NCI-H1105 (cell line): Measurements from ENCODE around the gene CXCL17.

Experiments used
- DNase-seq: peaks from one replicate; lab custom pipeline; 2025; lab: John Stamatoyannopoulos, UW

CXCL17 gene

DNA sequence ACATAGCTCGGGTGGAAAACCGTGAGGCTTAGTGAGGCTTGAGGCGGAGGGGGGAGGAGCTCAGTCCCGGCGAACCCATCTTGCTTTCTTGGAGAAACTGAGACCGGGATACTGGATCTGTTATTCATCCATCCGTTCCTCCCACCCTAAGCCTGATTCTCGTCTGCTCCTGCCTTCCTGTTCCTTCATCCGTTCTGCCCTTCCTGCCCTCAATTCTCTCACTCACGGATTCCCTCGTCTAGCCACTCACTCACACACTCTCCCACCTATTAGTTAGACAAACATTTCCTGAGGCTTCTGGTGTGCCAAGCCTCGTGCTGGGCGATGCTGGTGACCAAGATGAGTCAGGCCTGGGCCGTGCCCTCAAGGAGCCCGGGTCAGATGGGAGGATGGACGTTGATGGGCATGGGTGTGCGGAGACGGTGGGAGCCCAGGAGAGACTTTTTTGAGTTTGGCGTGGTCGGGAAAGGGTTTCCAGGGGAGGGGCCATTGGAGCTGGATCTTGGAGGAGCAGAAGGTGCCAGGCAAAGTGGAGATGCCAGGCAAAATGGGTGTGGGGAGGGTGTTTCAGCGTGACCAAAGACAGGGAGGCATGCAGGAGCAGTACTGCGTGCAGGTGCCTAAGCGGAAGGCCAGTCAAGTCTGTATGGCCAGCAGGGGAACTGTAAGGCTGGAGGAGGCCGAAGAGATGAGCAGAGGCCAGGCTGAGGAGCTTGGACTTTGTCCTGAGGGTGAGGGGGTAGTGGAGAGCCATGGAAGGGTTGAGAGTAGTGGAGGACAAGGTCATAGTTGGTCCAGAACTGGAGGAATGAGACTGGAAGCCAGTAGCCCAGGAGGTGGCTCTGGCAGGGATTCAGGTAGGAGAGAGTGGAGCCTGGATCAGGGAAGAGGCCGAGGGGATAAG lies 45.2 kb downstream of the CXCL17 start:
- DNase-seq = no peak

DNA sequence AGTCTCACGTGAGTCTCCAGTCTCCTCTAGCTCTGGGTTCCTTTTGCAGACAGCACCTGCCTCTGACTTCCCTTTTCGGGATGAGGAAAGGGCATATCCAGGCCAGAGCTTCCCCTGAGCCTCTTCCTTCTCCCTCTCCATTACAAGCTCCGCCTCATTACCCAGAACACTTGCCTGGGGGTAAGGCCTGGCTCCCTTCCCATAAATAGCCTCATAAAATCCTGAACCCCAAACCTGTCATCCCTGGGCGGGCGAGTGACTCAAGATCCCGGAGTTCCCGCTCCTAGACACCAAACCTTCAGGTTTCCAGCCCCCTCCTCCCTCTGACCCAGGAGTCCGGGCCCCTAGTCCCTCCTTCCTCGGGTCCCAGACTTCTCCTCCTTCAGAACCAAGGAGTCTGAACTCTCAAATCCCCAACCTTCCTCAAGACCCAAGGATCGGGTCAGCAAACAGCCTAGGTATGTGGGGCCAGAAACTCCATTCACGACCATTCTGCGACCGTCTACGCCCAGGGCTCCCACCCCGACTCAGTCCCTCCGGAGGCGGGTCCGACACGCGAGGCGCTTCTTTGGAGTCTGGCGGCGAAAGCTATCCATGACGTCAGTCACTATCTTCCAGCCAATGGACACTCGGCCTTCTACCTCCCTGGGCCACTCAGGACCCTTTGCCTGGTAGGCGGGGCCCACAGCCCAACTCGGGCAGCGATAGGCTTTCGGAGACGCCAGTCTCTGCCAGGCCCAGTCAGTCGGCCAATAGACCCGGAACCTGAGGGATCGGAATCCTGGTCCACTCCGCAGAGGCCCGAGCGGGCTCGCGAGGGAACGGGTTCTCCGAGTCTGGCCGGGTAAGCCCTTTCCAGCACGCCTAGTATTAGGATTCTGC lies 46.1 kb downstream of the CXCL17 start:
- peak; percentile 98 for DNase-seq

DNA sequence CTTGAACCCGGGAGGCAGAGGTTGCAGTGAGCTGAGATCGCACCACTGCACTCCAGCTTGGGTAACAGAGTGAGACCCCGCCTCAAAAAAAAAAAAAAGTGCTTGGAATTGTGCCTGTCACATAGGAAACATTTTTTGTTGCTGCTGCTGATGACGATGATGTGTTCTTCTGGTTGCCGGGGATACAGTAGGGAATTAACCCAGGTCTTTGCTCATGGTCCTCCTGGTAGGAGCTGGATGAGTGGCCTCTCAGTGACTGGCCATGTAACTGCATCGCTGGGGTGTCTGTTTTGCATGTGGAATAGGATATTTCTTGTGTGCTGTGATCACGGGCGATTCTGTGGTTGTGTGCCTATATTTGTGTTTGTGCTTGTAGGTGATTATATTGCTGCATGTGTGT lies 48.0 kb downstream of the CXCL17 start:
- DNase-seq = no peak

DNA sequence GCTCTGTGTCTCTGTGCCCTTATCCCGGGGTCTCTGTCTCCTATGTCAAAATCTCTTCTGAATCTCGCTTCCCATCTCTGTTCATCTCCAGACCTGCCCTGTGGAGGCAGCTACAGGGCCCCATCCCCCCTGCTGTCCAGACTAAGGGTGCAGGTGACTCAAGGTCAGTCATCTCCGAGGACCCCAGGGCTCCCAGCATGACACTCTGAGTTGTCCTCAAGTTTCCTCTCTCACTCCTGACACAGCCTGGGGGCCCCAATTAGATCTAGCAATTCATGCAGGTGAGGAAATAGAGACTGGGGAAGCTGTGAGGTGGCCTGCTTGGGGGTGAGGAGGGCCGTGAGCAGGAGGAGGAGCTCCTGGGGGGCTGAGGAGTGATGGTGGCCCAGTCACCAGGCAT lies 50.6 kb downstream of the CXCL17 start:
- no peak for DNase-seq

DNA sequence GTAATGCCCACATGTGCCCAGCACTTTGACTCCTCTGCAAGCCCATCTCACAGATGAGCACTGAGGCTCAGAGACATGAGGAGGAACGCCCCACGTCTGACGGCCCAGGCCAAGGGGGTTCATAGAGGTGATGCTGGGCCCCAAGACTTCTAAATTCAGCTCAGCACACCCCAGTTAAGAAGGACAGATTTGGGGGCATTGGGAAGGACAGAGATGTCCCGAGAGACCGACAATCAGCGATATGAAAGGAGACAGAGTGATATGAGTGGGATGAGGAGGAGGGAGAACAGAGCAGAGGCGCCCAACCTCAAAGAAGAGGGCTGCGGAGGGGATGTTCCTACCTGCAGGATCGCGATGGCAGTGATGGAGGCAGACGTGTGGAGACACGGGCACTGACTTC lies 52.8 kb downstream of the CXCL17 start, which contains the start of gene CNFN:
CNFN (minus strand) TSS at position 399 of the 400 bp plus-strand sequence. CDS start 1,260 bp downstream, outside the sequence.
- DNase-seq = no peak

DNA sequence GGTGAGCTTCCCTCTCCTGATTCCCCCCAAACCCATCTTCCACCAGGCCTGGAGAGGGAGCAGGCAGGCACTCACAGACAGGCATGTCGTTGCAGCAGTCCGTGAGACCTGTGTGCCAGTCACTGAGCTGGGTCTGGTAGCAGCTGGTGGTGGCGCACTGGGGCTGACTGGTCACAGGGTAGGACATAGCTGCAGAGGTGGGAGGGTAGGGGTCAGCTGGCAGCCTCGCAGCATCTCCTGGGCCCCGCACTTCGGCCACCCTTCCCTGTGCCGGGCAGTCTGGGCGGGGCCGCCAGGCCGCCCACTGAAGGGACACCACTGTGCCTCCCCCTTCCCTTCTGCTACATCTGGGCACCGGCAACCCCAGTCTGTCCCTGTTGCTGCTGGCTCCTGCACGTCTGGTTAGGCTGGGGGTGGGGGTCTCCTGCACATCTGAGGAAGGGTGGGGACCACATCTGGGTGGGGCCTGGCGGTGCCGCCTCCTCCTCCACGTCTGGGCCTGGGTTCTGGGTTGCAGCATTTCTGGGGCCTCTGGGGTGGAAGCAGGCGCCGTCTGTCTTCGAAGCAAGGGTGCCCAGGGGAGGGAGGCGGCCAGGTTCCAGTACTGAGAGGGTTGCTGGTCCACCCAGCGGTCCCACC lies 53.8 kb downstream of the CXCL17 start:
- no peak for DNase-seq

DNA sequence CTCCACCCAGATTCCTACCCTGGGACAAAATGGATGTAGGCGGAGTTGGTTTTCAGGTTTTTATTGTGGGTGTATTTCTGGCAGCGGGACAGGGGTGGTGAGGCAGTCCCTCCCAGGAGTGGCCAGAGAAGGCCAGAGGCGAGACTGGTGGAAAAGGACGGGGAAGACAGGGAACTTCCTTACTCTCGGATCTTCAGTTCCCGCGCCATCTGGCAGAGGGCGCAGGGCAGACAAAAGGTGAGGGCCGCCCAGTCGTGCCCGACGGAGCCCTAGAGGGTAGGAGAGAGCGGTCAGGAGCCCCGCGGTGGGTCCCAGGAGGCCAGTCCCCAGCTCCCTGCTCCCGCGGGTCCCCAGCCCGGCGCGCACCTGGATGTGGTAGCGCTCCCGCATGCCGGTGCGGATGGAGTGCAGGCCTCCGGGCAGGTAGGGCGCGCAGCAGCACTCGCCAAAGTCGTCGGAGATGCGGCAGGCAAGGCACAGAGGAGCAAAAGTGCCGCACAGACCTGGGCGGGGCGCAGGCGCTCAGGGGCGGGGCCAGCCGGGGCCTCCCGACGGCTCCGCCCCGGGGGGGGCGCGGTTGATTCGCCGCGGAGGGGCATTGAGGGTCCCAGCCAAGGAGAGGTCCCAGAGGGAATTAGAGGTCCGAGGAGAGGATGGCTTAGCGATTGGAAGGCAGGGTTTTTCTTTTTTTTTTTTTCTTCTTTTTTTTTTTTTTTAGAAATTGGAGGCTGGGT lies 55.6 kb downstream of the CXCL17 start:
- DNase-seq = peak; percentile 73

DNA sequence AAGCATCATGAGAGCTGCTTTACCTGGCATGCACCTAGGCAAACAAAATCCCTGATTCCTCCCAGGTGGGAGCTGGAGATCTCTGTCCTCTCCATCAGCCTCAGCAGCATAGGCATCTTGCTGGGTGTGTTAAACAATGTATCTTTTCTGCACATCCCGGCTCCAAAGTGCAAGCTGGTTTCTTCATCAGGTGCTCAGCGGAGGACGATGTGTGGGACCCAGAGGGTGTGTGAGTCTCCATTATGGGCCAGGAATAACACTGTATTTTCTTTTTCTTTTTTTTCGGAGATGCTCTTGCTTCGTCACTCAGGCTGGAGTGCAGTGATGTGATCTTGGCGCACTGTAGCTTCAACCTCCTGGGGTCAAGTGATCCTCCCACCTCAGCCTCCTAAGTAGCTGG lies 62.6 kb downstream of the CXCL17 start:
- DNase-seq = no peak
